Colonic mucosa (tissue), 4 donors: Measurements from ENCODE around the gene ZNF232. TPM values are rescaled to one million over a fixed set of nuclear protein-coding genes. Genes with fewer than 3 reads are reported as not detected.
A peak's percentile ranks its signal among the peaks of the same experiment; 100 is the strongest.
"Not testable (repeated sequence)": the region's sequence is repeated elsewhere in the genome, so short reads cannot be mapped to it uniquely, and the experiment has no call there.

Experiments used
- DNase-seq: peaks from one replicate; pipeline ENCODE4 v3.0.0-alpha.2; 2020
- H3K27ac ChIP-seq: fragments of 200-600 bp; one replicate; pipeline ENCODE4 v1.8.0; 2021
- H3K27me3 ChIP-seq: fragments of 200-600 bp; one replicate; pipeline ENCODE4 v1.8.0; 2021
- H3K36me3 ChIP-seq: fragments of 200-600 bp; one replicate; pipeline ENCODE4 v1.8.0; 2021
- H3K4me1 ChIP-seq: fragments of 200-600 bp; one replicate; pipeline ENCODE4 v1.8.0; 2021; ENCODE audit warnings: mild to moderate bottlenecking
- H3K4me3 ChIP-seq: fragments of 200-600 bp; one replicate; pipeline ENCODE4 v1.8.0; 2021
- H3K9ac ChIP-seq, 2 donors: one replicate each; pipeline ENCODE4 v1.7.0; 2013; ENCODE audit warnings: control low read depth in 2 of 2, low read depth in 2 of 2, low read length in 2 of 2
- H3K9me3 ChIP-seq: fragments of 200-600 bp; one replicate; pipeline ENCODE4 v1.8.0; 2021
- intact Hi-C: fragments of 100-400 bp; cut with DNase I; formaldehyde crosslinking; loops from one replicate; pipeline ENCODE4 v1.14.1; 2022
- total RNA-seq, 2 donors: library from RNA; stranded (reverse); fragmentation: NEBNext Ultra II Directional in 1 of 2; extraction: Animal tissue kit (Norgen Biotek cat#: 25700) in 1 of 2; gene quantifications; one replicate each; pipeline ENCODE4 v1.2.1, GENCODE V29; 2021
- TF ChIP-seq, protein P1 (sequence below): fragments of 200-600 bp; IDR thresholded peaks from one replicate; pipeline ENCODE4 v1.8.0; 2022; ENCODE audit warnings: antibody characterized with exemption, mild to moderate bottlenecking
- donor health status: healthy.
- donor health status: DM: no; HTN: no; CAD: no.
- donor health status: DM: no; HTN: no; CAD: no.

The ZNF232 gene
- total RNA-seq, 2 donors from 2014 or later: 8.0 to 10.9 TPM

GRCh38 chr17:5126719-5127488 is 15.2 kb upstream of the ZNF232 start:
- H3K4me1 ChIP-seq: no peaks in the 10 kb centered on the region
- H3K27me3 ChIP-seq: peaks cover 4% of the 10 kb centered on the region

GRCh38 chr17:5124896-5125295 is 13.2 kb upstream of the ZNF232 start:
- H3K4me1 ChIP-seq, H3K9me3 ChIP-seq, H3K27ac ChIP-seq, H3K36me3 ChIP-seq, intact Hi-C loops, H3K9ac ChIP-seq, H3K27me3 ChIP-seq, H3K4me3 ChIP-seq: not testable (repeated sequence)
- DNase-seq: peak; percentile 9

More at GRCh38 chr17:5126719-5127488, 15.2 kb upstream of the ZNF232 start:
- Histone ChIP-seq H3K9ac (no peak overlapping the region), H3K9me3 (no peaks in the 10 kb centered on the region), H3K4me3 (no peak overlapping the region), H3K27ac (no peak overlapping the region), H3K36me3 (no peaks in the 10 kb centered on the region)
- TF ChIP-seq, protein P1, sequence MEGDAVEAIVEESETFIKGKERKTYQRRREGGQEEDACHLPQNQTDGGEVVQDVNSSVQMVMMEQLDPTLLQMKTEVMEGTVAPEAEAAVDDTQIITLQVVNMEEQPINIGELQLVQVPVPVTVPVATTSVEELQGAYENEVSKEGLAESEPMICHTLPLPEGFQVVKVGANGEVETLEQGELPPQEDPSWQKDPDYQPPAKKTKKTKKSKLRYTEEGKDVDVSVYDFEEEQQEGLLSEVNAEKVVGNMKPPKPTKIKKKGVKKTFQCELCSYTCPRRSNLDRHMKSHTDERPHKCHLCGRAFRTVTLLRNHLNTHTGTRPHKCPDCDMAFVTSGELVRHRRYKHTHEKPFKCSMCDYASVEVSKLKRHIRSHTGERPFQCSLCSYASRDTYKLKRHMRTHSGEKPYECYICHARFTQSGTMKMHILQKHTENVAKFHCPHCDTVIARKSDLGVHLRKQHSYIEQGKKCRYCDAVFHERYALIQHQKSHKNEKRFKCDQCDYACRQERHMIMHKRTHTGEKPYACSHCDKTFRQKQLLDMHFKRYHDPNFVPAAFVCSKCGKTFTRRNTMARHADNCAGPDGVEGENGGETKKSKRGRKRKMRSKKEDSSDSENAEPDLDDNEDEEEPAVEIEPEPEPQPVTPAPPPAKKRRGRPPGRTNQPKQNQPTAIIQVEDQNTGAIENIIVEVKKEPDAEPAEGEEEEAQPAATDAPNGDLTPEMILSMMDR: no peak
- intact Hi-C loops: no loop called here
- peak; percentile 14 for DNase-seq

DNA sequence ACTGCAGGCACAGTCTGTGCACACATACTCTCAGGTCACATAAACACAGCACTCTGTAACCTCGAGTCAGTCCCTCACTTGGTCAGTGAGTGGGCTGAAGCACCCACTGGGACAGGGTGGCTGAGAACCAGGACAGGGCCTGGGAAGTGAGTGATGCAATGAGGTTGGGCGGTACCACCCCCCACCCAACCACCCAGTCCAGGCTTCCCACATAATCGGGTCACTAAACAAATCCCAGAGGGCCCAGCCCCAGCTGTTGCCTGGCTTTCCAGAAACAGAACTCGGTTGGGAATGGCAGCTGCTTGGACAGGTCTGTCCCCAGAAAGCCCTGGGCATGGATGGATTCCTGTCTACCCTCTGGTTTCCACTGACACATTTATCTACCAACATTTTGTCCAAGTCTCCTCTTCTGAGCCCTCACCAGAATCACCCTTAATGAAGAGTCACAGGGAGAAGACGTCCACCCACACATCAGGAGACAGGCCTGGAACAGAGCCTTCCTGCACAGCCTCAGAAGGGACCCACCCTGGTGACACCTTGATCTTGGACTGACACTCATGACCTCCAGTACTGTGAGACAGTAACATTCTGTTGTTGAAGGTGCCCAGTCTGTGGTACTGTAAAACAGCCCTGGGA is 12.6 kb upstream of the ZNF232 start:
- H3K9ac ChIP-seq, H3K27ac ChIP-seq, H3K27me3 ChIP-seq, H3K4me3 ChIP-seq, H3K4me1 ChIP-seq, H3K36me3 ChIP-seq, intact Hi-C loops, H3K9me3 ChIP-seq: not testable (repeated sequence)
- peak; percentile 12 for DNase-seq

DNA sequence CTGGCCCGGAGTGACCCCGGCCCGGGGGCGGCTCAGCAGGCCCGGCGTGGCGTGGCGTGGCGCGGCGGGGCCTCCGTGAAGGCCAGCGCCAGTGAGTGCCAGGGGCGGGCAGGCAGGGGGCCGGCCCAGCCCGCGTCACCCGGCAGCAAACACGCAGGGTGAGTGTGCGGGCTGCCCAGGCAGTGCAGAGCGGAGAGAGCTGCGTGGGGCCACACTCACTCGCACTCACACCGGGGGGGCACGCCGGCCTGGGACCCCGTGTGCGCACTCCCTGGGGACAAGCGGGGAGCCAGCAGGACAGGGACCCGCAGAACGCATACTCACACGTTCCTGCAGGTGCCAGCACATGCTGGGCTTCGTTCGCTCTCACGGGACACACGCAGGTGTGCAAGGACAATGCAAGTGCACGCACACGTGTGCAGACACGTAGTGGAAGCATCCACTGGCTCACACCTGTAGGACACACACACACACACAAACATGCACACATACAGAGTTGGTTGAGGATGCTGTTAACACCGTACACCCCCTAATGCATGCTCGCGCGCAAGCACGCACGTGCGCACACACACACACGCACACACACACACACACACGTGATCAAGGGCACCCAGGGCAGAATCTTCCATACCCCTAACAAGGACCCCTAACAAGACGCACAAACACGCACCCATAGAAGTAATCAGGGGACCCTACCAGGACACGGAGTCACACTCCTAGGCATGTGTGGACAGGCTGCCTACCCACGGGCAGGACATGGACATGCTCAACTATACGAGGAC is 11.9 kb upstream of the ZNF232 start:
- intact Hi-C loops: no loop called here
- peak; percentile 11 for DNase-seq
- Histone ChIP-seq H3K27ac (no peak overlapping the region), H3K9ac (no peak overlapping the region), H3K4me1 (no peaks in the 10 kb centered on the region), H3K27me3 (peaks cover 4% of the 10 kb centered on the region), H3K36me3 (no peaks in the 10 kb centered on the region), H3K4me3 (peak overlapping the region; percentile 42), H3K9me3 (no peaks in the 10 kb centered on the region)
- TF ChIP-seq, protein P1: no peak

- TF ChIP-seq, protein P1: no peak
- Histone ChIP-seq H3K9me3 (no peaks in the 10 kb centered on the region), H3K36me3 (no peaks in the 10 kb centered on the region), H3K27ac (no peak overlapping the region), H3K27me3 (peaks cover 4% of the 10 kb centered on the region), H3K4me1 (no peaks in the 10 kb centered on the region), H3K4me3 (peak overlapping the region; percentile 42), H3K9ac (peak overlapping the region; percentile 34 to 44)
- no peak for DNase-seq
- intact Hi-C loops: no loop called here
Observed at GRCh38 chr17:5122586-5123342, 11.1 kb upstream of the ZNF232 start.

DNA sequence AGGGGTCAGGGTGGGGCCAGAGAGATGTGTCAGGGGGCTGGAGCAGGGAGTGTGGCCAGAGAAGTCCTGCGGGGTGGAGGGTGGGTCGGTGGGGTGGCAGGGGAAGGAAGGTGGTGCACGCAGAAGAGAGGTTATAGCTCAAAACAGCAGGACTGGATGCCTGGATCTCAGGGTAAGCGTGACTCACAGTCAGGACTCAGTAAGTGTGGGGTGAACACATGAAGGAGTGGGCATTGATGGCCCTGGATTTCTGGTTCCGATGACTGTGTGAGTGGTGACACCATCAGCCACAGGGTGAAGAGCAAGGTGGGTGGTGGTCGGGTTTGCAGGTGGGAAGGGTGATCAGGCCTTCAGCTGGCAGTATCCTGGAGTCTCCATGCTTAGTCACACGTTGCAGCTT is 10.4 kb upstream of the ZNF232 start:
- DNase-seq, H3K27ac ChIP-seq, H3K36me3 ChIP-seq, H3K9me3 ChIP-seq, H3K4me3 ChIP-seq, intact Hi-C loops, H3K9ac ChIP-seq, H3K27me3 ChIP-seq, H3K4me1 ChIP-seq: not testable (repeated sequence)
